ENCODE measurements around the gene DOCK10. TPM values are rescaled to one million over a fixed set of nuclear protein-coding genes. Genes with fewer than 3 reads are reported as not detected.

The DOCK10 gene
- total RNA-seq, 1 experiment from 2014 or later = 5.8 TPM

GRCh38 chr2:224931956-224932355, 110.3 kb downstream of the DOCK10 start:
- DNase-seq (ENCODE audit: low read depth, low spot score) = no peak
- Histone ChIP-seq H3K4me1 (ENCODE audit: control insufficient read depth, insufficient read depth, low read length) (no peaks in the 10 kb centered on the region), H3K27ac (ENCODE audit: low read length) (no peak overlapping the region), H3K4me3 (ENCODE audit: low read depth in 2 of 2, low read length in 2 of 2) (no peak overlapping the region), H3K9me3 (ENCODE audit: control insufficient read depth, insufficient read depth, low read depth, low read length) (no peaks in the 10 kb centered on the region), H3K27me3 (ENCODE audit: control insufficient read depth, insufficient read depth, low read length) (no peaks in the 10 kb centered on the region), H3K36me3 (ENCODE audit: control insufficient read depth, insufficient read depth, low read length) (no peaks in the 10 kb centered on the region)
- BruUV-seq (replicated peaks) = no TSS peak
- intact Hi-C loops (cut with micrococcal nuclease; ENCODE audit: unreplicated experiment) (no loop called here), in situ Hi-C loops (cut with HindIII; ENCODE audit: low pct_unique_long_range_greater_than_20kb, low sequenced_read_pairs) (no loop called here)
- TF ChIP-seq POLR2AphosphoS5 (IDR thresholded peaks at IDR 0.05; ENCODE audit: low read depth, low read length) (no peak), TCF7L2 (IDR thresholded peaks at IDR 0.05; ENCODE audit: low read depth, low read length) (no peak), SIN3A (IDR thresholded peaks at IDR 0.05; ENCODE audit: borderline replicate concordance, insufficient read depth, low read depth, low read length) (no peak), REST (IDR thresholded peaks at IDR 0.05; ENCODE audit: insufficient read depth in 1 of 2, low read depth in 2 of 2, low read length in 1 of 2) (no peak), CTCF (IDR thresholded peaks at IDR 0.05) (no peak)
- ChIA-PET CTCF (no interaction called here), POLR2A (no interaction called here)
- ATAC-seq = no peak

GRCh38 chr2:224930990-224931389, 111.3 kb downstream of the DOCK10 start:
- BruUV-seq (replicated peaks) = no TSS peak
- Histone ChIP-seq H3K9me3 (ENCODE audit: control insufficient read depth, insufficient read depth, low read depth, low read length) (no peaks in the 10 kb centered on the region), H3K27me3 (ENCODE audit: control insufficient read depth, insufficient read depth, low read length) (no peaks in the 10 kb centered on the region), H3K27ac (ENCODE audit: low read length) (no peak overlapping the region), H3K4me1 (ENCODE audit: control insufficient read depth, insufficient read depth, low read length) (no peaks in the 10 kb centered on the region), H3K4me3 (ENCODE audit: low read depth in 2 of 2, low read length in 2 of 2) (no peak overlapping the region), H3K36me3 (ENCODE audit: control insufficient read depth, insufficient read depth, low read length) (no peaks in the 10 kb centered on the region)
- in situ Hi-C loops (cut with HindIII; ENCODE audit: low pct_unique_long_range_greater_than_20kb, low sequenced_read_pairs) = no loop called here
- intact Hi-C loops (cut with micrococcal nuclease; ENCODE audit: unreplicated experiment) = no loop called here
- ATAC-seq = no peak
- TF ChIP-seq CTCF (IDR thresholded peaks at IDR 0.05) (no peak; the same call in 1 of the 2 replicates), REST (IDR thresholded peaks at IDR 0.05; ENCODE audit: insufficient read depth in 1 of 2, low read depth in 2 of 2, low read length in 1 of 2) (no peak), POLR2AphosphoS5 (IDR thresholded peaks at IDR 0.05; ENCODE audit: low read depth, low read length) (no peak), TCF7L2 (IDR thresholded peaks at IDR 0.05; ENCODE audit: low read depth, low read length) (no peak), SIN3A (IDR thresholded peaks at IDR 0.05; ENCODE audit: borderline replicate concordance, insufficient read depth, low read depth, low read length) (no peak)
- ChIA-PET POLR2A (no interaction called here), CTCF (no interaction called here)
- DNase-seq (ENCODE audit: low read depth, low spot score) = no peak

All from Panc1 (cell line).